H1 (cell line): ENCODE results near the gene CCDC157. TPM values are rescaled to one million over a fixed set of nuclear protein-coding genes. Genes with fewer than 3 reads are reported as not detected.

ENCODE experiments used
- CTCF ChIA-PET: fragments of 300-600 bp; sonication (Branson Sonifier 250); formaldehyde crosslinking; loops from one replicate; lab custom pipeline; 2021; ENCODE audit not compliant: partially characterized antibody; lab: Charles Lee
- POLR2A ChIA-PET: fragments of 300-600 bp; sonication (Branson Sonifier 250); formaldehyde crosslinking; loops from one replicate; lab custom pipeline; 2021; ENCODE audit warnings: inconsistent platforms; ENCODE audit not compliant: partially characterized antibody; lab: Charles Lee
- DNase-seq, 2 experiments: peaks; one replicate each; pipeline versions ENCODE4 v3.0.0 to v3.0.0-alpha.2; 2010 to 2022; ENCODE audit warnings: low spot score in 2 of 2, low read depth in 1 of 2, mixed read lengths in 1 of 2
- FAIRE-seq: peaks from 2 replicates; lab custom pipeline; 2011; peaks lifted over from hg19 to GRCh38; lab: Jason Lieb, UNC
- H2AFZ ChIP-seq: 2 replicates; pipeline ENCODE4 v1.8.1; 2012; ENCODE audit warnings: low read length, inconsistent platforms
- H2AK5ac ChIP-seq: 2 replicates; pipeline ENCODE4 v1.6.1; 2013; ENCODE audit warnings: low read depth, low read length
- H2BK120ac ChIP-seq: replicated peaks from 2 replicates; pipeline ENCODE3; 2013; ENCODE audit warnings: low read depth, low read length, inconsistent platforms
- H2BK12ac ChIP-seq: 2 replicates; pipeline ENCODE4 v1.6.1; 2013; ENCODE audit warnings: low read depth, low read length
- H2BK15ac ChIP-seq: 2 replicates; pipeline ENCODE4 v1.6.1; 2013; ENCODE audit warnings: low read length
- H2BK20ac ChIP-seq: 2 replicates; pipeline ENCODE4 v1.6.1; 2013; ENCODE audit warnings: low read length
- H2BK5ac ChIP-seq: 2 replicates; pipeline ENCODE4 v1.6.1; 2013; ENCODE audit warnings: low read depth, low read length
- H3K14ac ChIP-seq: 2 replicates; pipeline ENCODE4 v1.6.1; 2013; ENCODE audit warnings: inconsistent platforms; ENCODE audit not compliant: insufficient read length
- H3K18ac ChIP-seq: 2 replicates; pipeline ENCODE4 v1.6.1; 2013; ENCODE audit warnings: low read length; ENCODE audit errors: extremely low read depth
- H3K23ac ChIP-seq: 2 replicates; pipeline ENCODE4 v1.6.1; 2013; ENCODE audit warnings: inconsistent platforms; ENCODE audit not compliant: insufficient read length
- H3K23me2 ChIP-seq: 2 replicates; pipeline ENCODE4 v1.6.1; 2013; ENCODE audit warnings: low read depth, low read length
- H3K27ac ChIP-seq: 2 replicates; pipeline ENCODE4 v1.6.1; 2011; ENCODE audit warnings: low read depth, low read length, inconsistent platforms
- H3K27me3 ChIP-seq, 4 experiments: replicated peaks in 1 of 4; 1 replicate in 1 of 4; 2 replicates in 3 of 4; pipeline versions ENCODE4 v1.6.1 to v1.8.1; 2011 to 2013; ENCODE audit warnings: low read length in 3 of 4, mild to moderate bottlenecking in 3 of 4, inconsistent platforms in 2 of 4, mixed read lengths in 2 of 4, moderate library complexity in 1 of 4; ENCODE audit not compliant: control insufficient read depth in 3 of 4, insufficient read depth in 3 of 4; ENCODE audit errors: extremely low read depth in 1 of 4
- H3K36me3 ChIP-seq, 4 experiments: 2 replicates each; pipeline versions ENCODE4 v1.6.1 to v1.8.1; 2011 to 2013; ENCODE audit warnings: mild to moderate bottlenecking in 4 of 4, low read length in 3 of 4, moderate library complexity in 2 of 4, control low read depth in 1 of 4, inconsistent platforms in 1 of 4; ENCODE audit not compliant: insufficient read depth in 4 of 4, control insufficient read depth in 2 of 4
- H3K4ac ChIP-seq: replicated peaks from 2 replicates; pipeline ENCODE3; 2013; ENCODE audit warnings: low read length, low read depth, mixed read lengths, inconsistent platforms; ENCODE audit not compliant: insufficient read length
- H3K4me1 ChIP-seq, 4 experiments: replicated peaks in 1 of 4; 1 replicate in 1 of 4; 2 replicates in 3 of 4; pipeline versions ENCODE4 v1.6.1 to v1.8.1; 2011 to 2013; ENCODE audit warnings: low read length in 3 of 4, inconsistent platforms in 2 of 4, mixed read lengths in 1 of 4; ENCODE audit not compliant: insufficient read depth in 4 of 4, control insufficient read depth in 3 of 4
- H3K4me2 ChIP-seq, 2 experiments: 2 replicates each; pipeline versions ENCODE4 v1.6.1 to v1.8.1; 2011 to 2013; ENCODE audit warnings: low read depth in 2 of 2, low read length in 2 of 2, control low read depth in 1 of 2, inconsistent platforms in 1 of 2, mild to moderate bottlenecking in 1 of 2; ENCODE audit not compliant: insufficient read depth in 1 of 2
- H3K4me3 ChIP-seq, 4 experiments: fragments of 200-600, 300-600 bp in 1 of 4; sonication (generic), shearing (Covaris generic), sonication (Bioruptor Twin) in 1 of 4; 2 replicates each; pipeline versions ENCODE4 v1.5.1 to v1.8.1; 2011 to 2016; ENCODE audit warnings: low read length in 4 of 4, low read depth in 3 of 4, control low read depth in 2 of 4, inconsistent platforms in 2 of 4, mild to moderate bottlenecking in 2 of 4, mixed read lengths in 1 of 4, moderate library complexity in 1 of 4; ENCODE audit not compliant: insufficient read depth in 2 of 4; ENCODE audit errors: extremely low read depth in 1 of 4
- H3K56ac ChIP-seq: replicated peaks from 2 replicates; pipeline ENCODE3; 2013; ENCODE audit warnings: low read depth, mild to moderate bottlenecking, mixed read lengths, low read length, inconsistent platforms; ENCODE audit not compliant: insufficient read length
- H3K79me1 ChIP-seq: 2 replicates; pipeline ENCODE4 v1.6.1; 2013; ENCODE audit warnings: low read depth, low read length, control low read depth
- H3K79me2 ChIP-seq, 2 experiments: 2 replicates each; pipeline versions ENCODE4 v1.6.1 to v1.8.1; 2012 to 2013; ENCODE audit warnings: low read length in 2 of 2, mild to moderate bottlenecking in 2 of 2, inconsistent platforms in 1 of 2; ENCODE audit not compliant: insufficient read depth in 2 of 2, control insufficient read depth in 1 of 2
- H3K9ac ChIP-seq, 4 experiments: replicated peaks in 1 of 4; 1 replicate in 1 of 4; 2 replicates in 3 of 4; pipeline versions ENCODE4 v1.6.1 to v1.8.1; 2011 to 2013; ENCODE audit warnings: low read depth in 3 of 4, low read length in 3 of 4, control low read depth in 2 of 4, mild to moderate bottlenecking in 2 of 4, moderate library complexity in 2 of 4, inconsistent platforms in 1 of 4; ENCODE audit errors: extremely low read depth in 1 of 4
- H3K9me3 ChIP-seq, 2 experiments: 2 replicates each; pipeline versions ENCODE4 v1.6.1 to v1.8.1; 2012 to 2013; ENCODE audit warnings: mild to moderate bottlenecking in 2 of 2, moderate library complexity in 2 of 2, control low read depth in 1 of 2, inconsistent platforms in 1 of 2, low read depth in 1 of 2, low read length in 1 of 2, mixed read lengths in 1 of 2; ENCODE audit not compliant: insufficient read depth in 2 of 2
- H4K20me1 ChIP-seq, 2 experiments: replicated peaks in 1 of 2; 2 replicates each; pipeline versions ENCODE3 to v1.8.1; 2011 to 2013; ENCODE audit warnings: inconsistent platforms in 2 of 2, low read length in 2 of 2, mild to moderate bottlenecking in 1 of 2; ENCODE audit not compliant: insufficient read depth in 2 of 2, control insufficient read depth in 1 of 2
- H4K5ac ChIP-seq: 2 replicates; pipeline ENCODE4 v1.6.1; 2013; ENCODE audit warnings: low read length, low read depth, mixed read lengths, inconsistent platforms; ENCODE audit not compliant: insufficient read length
- H4K8ac ChIP-seq: 2 replicates; pipeline ENCODE4 v1.8.0; 2013; ENCODE audit warnings: mild to moderate bottlenecking, moderate library complexity, low read length, inconsistent platforms; ENCODE audit not compliant: insufficient read depth; ENCODE audit errors: extremely low read depth
- H4K91ac ChIP-seq: replicated peaks from 2 replicates; pipeline ENCODE3; 2013; ENCODE audit warnings: low read length, mixed read lengths, inconsistent platforms; ENCODE audit not compliant: insufficient read length
- FOSL1 ChIP-seq: IDR thresholded peaks from 2 replicates; pipeline ENCODE4 v1.6.1; 2011; ENCODE audit warnings: mild to moderate bottlenecking, low read depth, low read length, moderate library complexity; ENCODE audit not compliant: insufficient read depth
- NANOG ChIP-seq: IDR thresholded peaks from 2 replicates; pipeline ENCODE4 v1.6.1; 2011; ENCODE audit warnings: low read length, low read depth, mild to moderate bottlenecking, inconsistent platforms; ENCODE audit not compliant: insufficient read depth, poor library complexity, severe bottlenecking
- NRF1 ChIP-seq: IDR thresholded peaks from 2 replicates; pipeline ENCODE4 v1.6.1; 2011; ENCODE audit warnings: mild to moderate bottlenecking, low read depth, low read length, improper control_type of control experiment
- PHF8 ChIP-seq: fragments of 200-600 bp; sonication (generic); conservative IDR thresholded peaks from 2 replicates; pipeline ENCODE4 v1.7.1; 2012; ENCODE audit warnings: low read depth, mild to moderate bottlenecking, inconsistent platforms, low read length, moderate library complexity
- POLR2A ChIP-seq, 2 experiments: IDR thresholded peaks; 1 replicate in 1 of 2; 2 replicates in 1 of 2; pipeline ENCODE4 v1.6.1; 2011; ENCODE audit warnings: low read depth in 2 of 2, low read length in 2 of 2, mild to moderate bottlenecking in 2 of 2; ENCODE audit errors: control extremely low read depth in 1 of 2
- RXRA ChIP-seq: IDR thresholded peaks from 2 replicates; pipeline ENCODE4 v1.6.1; 2011; ENCODE audit warnings: low read depth, mild to moderate bottlenecking, low read length, moderate library complexity; ENCODE audit not compliant: insufficient read depth
- SP1 ChIP-seq: IDR thresholded peaks from 2 replicates; pipeline ENCODE4 v1.6.1; 2011; ENCODE audit warnings: low read depth, low read length
- TAF1 ChIP-seq: IDR thresholded peaks from 2 replicates; pipeline ENCODE4 v1.6.1; 2011; ENCODE audit warnings: mild to moderate bottlenecking, low read depth, low read length
- TEAD4 ChIP-seq: IDR thresholded peaks from 2 replicates; pipeline ENCODE4 v1.6.1; 2012; ENCODE audit warnings: low read depth, low read length, inconsistent platforms, mixed read lengths
- ZNF274 ChIP-seq: IDR thresholded peaks from 2 replicates; pipeline ENCODE4 v1.7.0; 2012; ENCODE audit warnings: low read length, borderline replicate concordance; ENCODE audit errors: extremely low read depth
- WGBS, 2 experiments: shearing (Covaris generic) in 1 of 2; methylation state at CpG; one replicate each; pipeline versions ENCODE4 v1.1.6 to v1.1.7; 2013 to 2015; ENCODE audit warnings: low lambda C conversion rate in 2 of 2, mixed read lengths in 2 of 2, inconsistent platforms in 1 of 2, low coverage in 1 of 2, missing lambda C conversion rate in 1 of 2; ENCODE audit not compliant: insufficient replicate concordance in 2 of 2, insufficient coverage in 1 of 2, insufficient read length in 1 of 2; ENCODE audit errors: extremely low coverage in 1 of 2, missing lambda C conversion rate in 1 of 2; 5-methylcytosine and 5-hydroxymethylcytosine counted together
- polyA plus RNA-seq, 7 experiments: library from polyadenylated mRNA; depleted of rRNA in 3 of 7; stranded (reverse) in 5 of 7; unstranded in 2 of 7; fragments of >200 nt in 5 of 7; fragments of 200-250 nt in 2 of 7; gene quantifications; 1 replicate in 5 of 7; 2 replicates in 1 of 7; 4 replicates in 1 of 7; pipeline versions ENCODE4 v1.2.1 to v1.2.3, GENCODE V29; 2011 to 2013; ENCODE audit warnings: missing spikeins in 2 of 7, mixed read lengths in 2 of 7
- total RNA-seq: library from RNA; stranded (reverse); fragmentation: NEBNext Ultra II Directional; extraction: Animal tissue kit (Norgen Biotek cat#: 25700); gene quantifications from 2 replicates; pipeline ENCODE4 v1.2.1, GENCODE V29; 2021
- TF ChIP-seq, protein P1 (sequence below): IDR thresholded peaks from 2 replicates; pipeline ENCODE4 v1.6.1; 2012; ENCODE audit warnings: inconsistent platforms

CCDC157 gene
- total and polyA plus RNA-seq, 2 of the 8 experiments (the other 6 are each of a cell fraction or from before 2014, with no cell fraction given), result 4.1 to 8.4 TPM

DNA sequence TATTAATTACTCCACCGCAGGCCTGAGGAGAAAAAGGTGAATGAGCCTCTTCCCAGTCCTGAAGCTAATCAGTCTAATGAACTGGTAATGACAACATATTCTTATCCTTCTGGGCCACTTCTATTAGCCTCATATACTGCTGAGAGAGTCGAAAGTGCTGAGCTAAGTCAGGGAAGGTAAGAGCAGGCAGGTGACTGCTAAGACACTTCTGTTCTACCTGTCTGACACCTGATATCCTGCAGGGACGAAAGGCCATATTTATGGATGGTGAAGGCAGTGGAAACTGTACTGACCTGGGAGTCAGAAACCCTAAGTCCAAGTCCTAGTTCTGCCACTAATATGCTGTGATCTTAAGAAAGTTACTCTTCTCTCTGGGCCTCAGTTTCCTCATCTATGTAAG lies 33.6 kb upstream of the CCDC157 start:
- no peaks in the 10 kb centered on the region for H3K27me3 ChIP-seq
- no peak overlapping the region for H2BK12ac ChIP-seq
- no peak overlapping the region for H2BK5ac ChIP-seq
- no peak overlapping the region for H3K4me3 ChIP-seq
- no peak overlapping the region for H3K4ac ChIP-seq
- H3K79me1 ChIP-seq, result peaks cover 3% of the 10 kb centered on the region
- no peak overlapping the region for H4K91ac ChIP-seq
- H3K36me3 ChIP-seq, result no peaks in the 10 kb centered on the region
- H3K56ac ChIP-seq, result no peak overlapping the region
- CTCF ChIA-PET, result interaction anchor here (1.0 to 20.1 kb wide), 9 partner anchors 10 to 215 kb away, joined by 3 to 203 read pairs (median 3); partner anchors contain the start of genes CASTOR1 and RNF215
- no peak overlapping the region for H3K27ac ChIP-seq
- peaks cover 0 to 14% (median 7%) of the 10 kb centered on the region in 4 experiments; a peak in 6 of 7 replicates for H3K4me1 ChIP-seq
- no peak overlapping the region for H2BK20ac ChIP-seq
- no peak overlapping the region for H4K5ac ChIP-seq
- peaks cover 0 to 7% of the 10 kb centered on the region in 2 experiments for H4K20me1 ChIP-seq
- H4K8ac ChIP-seq, result no peak overlapping the region
- no peak overlapping the region for H2BK15ac ChIP-seq
- POLR2A ChIA-PET, result interaction anchor here (1.1 kb wide), 1 partner anchor 57 kb away, joined by 3 read pairs; no protein-coding TSS in a partner anchor
- no peak overlapping the region for H2BK120ac ChIP-seq
- H3K4me2 ChIP-seq, result no peak overlapping the region
- DNase-seq (no peak), FAIRE-seq (no peak)
- no peak overlapping the region for H3K18ac ChIP-seq
- WGBS, 2 experiments, result 94% methylated on average over 3 of the region's 3 CpGs; no CpG with 5 or more reads in 1 of the 2 experiments
- no peaks in the 10 kb centered on the region for H3K9me3 ChIP-seq
- no peak overlapping the region; a peak in 1 of 7 replicates for H3K9ac ChIP-seq
- no peaks in the 10 kb centered on the region for H3K79me2 ChIP-seq
- H3K23ac ChIP-seq, result no peak overlapping the region
- H3K14ac ChIP-seq, result no peak overlapping the region
- no peak overlapping the region for H2AFZ ChIP-seq
- H3K23me2 ChIP-seq, result peaks cover 4% of the 10 kb centered on the region
- no peak overlapping the region for H2AK5ac ChIP-seq
- TF ChIP-seq NANOG (no peak), ZNF274 (no peak), SP1 (no peak), POLR2A (IDR thresholded peaks at IDR 0.05; ENCODE audit: control extremely low read depth in 1 of 2, low read depth in 2 of 2, low read length in 2 of 2) (no peak), TAF1 (no peak), NRF1 (no peak), TEAD4 (no peak), PHF8 (no peak), RXRA (no peak), FOSL1 (no peak)
- TF ChIP-seq, protein P1, sequence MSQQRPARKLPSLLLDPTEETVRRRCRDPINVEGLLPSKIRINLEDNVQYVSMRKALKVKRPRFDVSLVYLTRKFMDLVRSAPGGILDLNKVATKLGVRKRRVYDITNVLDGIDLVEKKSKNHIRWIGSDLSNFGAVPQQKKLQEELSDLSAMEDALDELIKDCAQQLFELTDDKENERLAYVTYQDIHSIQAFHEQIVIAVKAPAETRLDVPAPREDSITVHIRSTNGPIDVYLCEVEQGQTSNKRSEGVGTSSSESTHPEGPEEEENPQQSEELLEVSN, result no peak
